ENCODE results near the gene AGRN.
"Not testable (repeated sequence)": the region's sequence is repeated elsewhere in the genome, so short reads cannot be mapped to it uniquely, and the experiment has no call there.

Gene AGRN

DNA sequence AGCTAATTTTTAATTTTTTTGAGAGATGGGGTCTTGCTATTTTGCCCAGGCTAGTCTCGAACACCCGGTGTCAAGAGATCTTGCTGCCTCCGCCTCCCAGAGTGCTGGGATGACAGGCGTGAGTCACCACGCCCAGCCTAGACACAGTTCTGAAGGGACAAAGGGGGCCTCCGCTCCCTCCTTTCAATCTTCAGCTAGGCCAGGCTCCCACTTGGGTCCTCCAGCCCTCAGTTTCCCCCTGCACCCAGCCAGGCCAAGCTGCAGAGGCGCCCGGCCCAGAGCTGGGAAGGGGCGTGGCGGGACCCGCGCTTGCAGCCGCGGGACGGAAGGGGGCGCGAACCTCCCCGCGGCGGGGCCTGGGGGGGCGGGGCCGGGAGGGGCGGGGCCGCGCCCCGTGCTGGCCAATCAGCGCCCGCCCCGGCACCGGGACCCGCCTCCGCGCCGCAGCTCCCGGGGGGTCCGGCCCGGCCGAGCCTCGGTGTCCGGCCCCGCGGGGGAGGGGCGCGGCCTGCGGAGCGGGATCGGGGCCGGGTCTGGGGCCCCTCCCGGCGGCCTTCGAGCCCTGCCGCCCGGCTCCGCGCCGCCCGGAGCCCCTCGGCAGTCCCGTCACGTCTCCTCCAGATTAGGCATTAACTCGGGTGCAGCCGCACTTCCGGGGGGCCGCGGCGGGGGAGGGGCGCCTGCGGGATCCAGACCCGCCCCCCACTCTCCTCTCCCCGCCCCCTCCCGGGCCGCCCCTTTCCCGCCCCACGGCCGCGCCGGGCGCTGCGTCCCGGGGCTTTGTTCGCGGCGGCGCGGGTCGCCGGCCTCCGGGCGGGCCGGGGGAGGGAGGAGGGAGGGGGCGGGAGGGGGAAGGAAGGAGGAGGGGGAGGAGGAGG is 559 bp upstream of the AGRN start:
- peak; percentile 67 to 72 for DNase-seq (ENCODE audit: low read depth in 2 of 2)

DNA sequence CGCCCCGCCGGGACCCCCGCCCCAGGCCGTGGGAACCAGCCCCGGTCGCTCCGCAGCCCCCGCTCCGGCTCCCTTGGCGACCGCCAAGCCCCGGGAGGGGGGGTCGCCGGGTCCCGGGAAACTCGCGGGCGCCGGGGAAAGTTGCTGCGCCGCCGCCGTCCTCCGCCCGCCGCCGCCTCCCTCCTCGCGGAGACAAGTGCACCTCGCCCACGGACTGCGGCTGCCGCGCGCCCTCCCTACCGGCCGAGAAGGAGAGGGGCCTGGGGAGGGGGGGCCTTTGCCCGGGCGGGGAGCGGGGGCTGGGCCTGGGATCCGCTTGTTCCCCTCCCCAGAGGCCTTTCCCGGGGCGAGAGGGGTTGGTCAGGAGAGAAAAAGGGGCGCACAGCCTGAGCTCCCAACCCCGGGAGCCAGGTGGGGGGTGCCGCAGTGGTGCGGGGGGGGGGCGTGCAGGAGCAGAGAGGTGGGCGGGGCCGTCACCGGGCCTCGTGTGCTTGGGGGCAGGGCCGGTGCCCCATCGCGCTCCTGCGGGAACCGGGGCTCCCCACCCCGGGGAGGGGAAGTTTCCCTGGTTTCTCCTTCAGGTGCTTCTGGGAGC is 592 bp downstream of the AGRN start:
- no peak for DNase-seq (ENCODE audit: low read depth in 2 of 2)

DNA sequence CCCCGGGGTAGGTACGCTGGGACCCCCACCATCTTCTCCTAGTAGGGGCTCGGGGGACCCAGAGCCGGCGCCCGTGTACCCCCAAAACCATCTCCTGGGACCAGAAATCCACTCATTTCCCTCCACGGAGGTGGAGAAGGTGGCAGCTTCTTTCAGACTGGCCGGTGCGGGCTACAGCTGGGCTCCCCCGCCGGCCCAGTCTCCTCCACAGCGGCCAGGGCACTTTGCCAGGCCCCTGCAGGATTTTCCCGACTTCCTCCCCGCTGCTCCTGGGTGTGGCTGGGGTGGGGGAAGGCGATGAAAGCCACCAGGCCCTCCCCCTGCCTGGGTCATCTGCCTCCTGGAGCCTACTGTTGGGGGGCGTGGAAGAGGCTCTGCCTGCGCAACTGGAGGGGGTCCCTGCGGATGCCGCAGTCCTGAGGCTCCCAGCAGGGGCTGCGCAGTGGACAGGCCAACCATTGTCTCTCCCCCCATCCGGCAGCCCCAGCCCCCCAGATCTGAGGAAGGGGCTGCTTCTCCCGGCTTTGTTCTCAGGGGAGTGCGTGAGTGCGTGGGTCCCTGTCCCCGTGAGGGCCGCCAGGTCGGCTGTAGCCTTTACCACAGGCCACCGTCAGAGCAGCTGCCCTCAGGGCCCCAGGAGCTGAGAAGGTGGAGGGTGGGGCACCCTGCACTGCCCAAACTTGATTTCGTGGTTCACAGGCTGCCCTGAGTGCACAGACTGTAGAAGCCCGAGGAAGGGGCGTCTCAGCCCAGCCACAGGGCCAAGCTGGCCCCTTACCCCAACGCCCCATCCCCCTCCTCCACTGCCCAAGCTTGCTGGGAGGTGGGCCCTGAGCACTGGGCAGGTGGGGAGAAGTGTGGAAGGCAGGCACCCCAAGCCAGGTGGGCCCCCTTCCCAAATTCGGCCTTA is 1.3 kb downstream of the AGRN start:
- no peak for DNase-seq (ENCODE audit: low read depth in 2 of 2)

DNA sequence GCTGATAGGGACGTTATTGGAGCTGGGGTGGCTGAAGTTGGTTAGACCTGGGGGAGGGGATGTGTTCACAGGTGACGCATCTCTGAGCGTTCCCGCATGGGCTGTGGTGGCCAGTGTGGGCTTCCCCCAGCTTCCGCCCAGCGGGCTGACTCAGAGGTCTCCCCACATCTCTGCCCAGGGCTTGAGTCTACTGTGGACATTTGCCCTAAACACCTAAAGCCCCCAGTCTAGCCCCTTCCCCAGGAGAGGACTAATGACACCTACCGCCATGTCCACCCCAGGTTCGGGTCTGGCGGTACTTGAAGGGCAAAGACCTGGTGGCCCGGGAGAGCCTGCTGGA is 2.0 kb downstream of the AGRN start:
- DNase-seq (ENCODE audit: low read depth in 2 of 2) = no peak

DNA sequence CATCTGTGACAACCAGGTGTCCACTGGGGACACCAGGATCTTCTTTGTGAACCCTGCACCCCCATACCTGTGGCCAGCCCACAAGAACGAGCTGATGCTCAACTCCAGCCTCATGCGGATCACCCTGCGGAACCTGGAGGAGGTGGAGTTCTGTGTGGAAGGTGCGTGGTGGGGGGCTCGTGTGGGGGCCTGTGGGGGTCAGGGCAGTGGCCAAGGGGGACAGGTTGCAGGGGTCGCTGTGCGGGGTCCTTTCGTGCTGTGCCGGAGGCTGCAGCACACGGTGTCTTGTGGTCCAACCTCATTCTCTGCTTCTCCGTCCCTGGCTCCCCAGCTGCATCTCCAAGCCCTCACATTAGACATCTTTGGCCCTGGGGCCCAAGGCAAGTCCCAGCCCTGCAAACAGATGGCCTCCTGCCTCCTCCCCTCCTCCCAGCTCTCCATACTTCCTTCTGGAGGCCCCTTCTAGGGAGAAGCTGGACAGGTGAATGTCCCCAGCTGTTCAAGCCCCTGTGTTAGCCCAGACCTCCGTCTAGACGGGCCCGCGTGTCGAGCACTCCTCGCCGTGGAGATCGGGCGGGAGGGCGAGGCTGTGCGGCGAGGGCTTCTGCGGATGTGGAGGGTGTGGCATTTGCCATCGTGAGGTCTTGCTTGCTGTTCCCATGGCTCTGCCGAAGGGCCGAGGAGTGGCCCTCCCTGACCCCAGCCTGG is 2.5 kb downstream of the AGRN start:
- DNase-seq (ENCODE audit: low read depth in 2 of 2) = no peak

DNA sequence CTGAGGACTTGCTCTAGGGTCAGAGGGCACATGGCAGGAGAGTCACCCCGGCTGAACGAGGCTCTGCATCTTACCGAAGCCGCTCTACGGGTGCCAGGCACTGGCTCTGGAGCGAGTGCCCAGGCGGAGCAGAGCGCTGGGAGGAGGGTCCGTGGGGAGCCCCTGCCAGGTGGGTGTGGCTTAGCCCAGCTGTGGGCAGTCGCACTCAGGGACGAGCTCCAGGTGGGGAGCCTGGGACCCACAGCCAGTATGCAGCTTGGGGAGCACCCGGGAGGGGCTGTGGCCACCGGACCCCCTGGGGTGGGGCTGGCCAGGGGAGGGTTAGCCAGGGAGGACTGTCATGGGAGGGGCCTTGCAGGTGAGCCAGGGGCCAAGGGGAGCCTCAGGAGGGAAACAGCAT is 3.8 kb downstream of the AGRN start:
- DNase-seq (ENCODE audit: low read depth in 2 of 2) = no peak

DNA sequence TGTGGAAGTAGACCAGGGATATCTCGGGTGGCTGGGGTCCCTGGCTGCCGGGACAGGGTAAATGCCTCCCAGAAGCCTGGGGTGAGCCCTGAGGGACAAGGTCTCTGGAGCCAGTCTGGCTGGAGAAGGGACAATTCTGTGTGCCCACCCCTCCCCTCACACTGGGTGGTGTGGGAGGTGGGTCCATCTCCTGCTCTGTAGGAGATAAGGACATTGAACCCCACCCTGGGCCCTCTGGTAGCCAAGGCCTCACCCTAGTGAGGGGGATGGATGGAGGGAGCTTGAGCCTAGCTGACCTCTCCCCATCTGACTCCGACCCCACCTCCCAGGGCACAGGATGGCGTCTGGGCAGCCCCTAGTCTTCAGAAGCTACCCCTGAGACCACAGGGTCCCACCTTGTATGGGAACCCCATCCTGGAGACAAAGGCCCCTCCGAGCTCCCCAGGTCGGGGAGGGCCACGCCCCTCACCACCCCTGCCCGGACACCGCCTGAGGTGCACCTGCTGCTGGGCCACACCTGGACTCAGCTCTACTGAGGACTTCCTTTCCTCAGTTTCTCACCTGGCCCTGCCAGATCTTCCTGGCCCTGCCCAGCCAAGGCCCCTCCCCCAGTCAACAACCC is 4.3 kb downstream of the AGRN start:
- DNase-seq (ENCODE audit: low read depth in 2 of 2) = no peak

DNA sequence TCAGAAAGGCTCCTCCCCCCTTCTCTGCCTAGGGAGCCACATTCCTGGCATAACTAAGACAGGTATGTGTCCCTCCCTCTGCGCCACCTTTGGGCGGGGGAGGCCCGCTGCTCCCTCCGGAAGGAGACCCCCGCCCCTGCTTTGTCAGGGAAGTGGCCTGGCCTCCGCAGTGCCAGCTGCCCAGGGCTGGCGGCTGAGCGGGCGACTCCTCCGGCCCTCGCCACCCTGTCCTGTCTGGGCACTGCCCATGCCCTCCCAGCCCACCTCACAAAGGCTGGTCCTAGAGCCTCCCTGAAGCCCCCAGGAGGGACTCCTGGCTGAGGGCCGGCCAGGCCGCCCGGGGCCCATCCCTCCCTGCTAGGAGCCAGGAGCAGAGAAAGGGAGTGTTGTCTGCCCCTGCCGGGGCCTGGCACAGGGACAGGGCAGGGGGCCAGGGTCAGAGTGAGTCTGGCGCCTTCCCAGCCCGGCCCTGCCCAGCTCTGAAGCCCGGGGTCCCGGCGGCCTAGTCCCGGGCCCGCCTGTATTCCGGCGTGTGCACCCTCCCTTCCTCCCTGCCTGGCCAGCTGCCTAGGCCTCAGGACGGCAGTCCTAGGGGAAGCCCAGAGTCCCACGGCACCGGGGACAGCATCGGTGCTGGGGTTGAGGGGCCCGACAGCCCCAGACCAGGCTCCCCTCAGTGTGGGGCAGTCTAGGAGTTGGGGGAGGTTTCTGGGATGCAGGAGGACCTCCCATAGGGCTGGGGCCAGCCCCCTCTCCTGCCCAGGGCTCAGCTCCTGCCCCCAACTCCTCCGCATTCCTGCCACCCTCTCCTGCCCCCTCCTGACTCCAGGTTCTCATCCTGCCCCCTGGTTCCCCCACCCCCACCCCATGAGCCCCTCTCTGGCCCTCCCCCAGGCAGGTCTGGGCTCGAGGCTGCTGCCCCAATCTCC is 5.1 kb downstream of the AGRN start:
- no peak for DNase-seq (ENCODE audit: low read depth in 2 of 2)

DNA sequence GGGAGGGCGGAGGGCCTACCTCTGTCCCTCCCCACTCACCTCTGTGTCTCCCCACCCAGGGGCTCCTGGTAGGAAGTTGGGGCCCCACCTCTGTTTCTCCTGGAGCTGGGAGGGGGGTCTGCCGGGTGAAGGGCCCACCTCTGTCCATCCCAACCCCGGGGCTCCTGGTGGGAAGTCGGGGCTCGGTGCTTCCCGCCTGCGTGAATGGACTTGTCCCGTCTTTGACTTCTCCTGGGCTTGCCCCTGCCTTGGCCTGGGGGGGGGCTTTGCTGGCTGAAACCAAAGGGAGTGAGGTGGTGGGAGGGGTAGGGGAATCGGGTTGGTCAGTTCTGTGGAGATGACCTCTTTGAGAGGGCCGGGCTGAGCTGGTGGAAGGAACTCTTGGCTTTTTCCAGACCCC is 5.8 kb downstream of the AGRN start:
- no peak for DNase-seq (ENCODE audit: low read depth in 2 of 2)

DNA sequence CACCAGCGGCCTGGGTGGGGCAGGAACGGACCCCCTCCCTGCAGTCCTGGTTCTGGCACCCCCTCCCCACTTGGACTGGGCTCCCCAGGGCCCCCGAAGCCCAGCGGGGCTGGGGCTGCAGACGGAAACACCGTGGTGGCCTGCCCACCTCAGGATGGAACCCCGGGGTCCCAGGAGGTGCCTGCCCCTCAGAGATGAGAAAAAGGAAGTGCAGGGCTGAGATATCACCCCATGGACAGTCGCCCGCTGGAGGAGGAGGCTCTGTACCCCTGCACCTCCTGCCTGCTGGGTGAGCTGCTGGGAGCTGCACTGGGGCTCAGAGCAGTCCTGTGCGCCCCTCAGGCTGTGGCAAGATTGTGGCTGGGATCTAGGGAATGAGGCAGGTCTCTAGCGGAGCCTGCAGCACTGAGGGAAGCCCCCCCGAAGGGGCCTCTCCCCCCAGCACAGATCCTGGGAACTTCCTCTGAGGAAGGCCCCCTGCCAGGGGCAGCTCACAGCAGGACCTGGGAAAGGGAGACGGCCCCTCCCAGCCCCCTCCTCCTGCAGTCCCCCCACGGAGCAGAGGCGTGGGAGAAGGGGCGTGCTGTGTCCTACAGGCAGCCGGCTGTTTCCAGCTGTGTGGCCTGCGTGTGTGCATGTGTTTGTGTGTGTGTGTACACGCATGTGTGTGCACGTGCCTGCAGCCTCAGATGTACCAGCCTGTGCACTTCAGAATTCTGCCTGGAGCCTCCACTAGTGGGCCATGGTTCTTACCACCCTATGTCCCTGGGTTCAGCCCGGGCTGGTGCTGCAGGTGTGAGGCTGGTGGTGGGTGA is 6.9 kb downstream of the AGRN start:
- no peak for DNase-seq (ENCODE audit: low read depth in 2 of 2)

DNA sequence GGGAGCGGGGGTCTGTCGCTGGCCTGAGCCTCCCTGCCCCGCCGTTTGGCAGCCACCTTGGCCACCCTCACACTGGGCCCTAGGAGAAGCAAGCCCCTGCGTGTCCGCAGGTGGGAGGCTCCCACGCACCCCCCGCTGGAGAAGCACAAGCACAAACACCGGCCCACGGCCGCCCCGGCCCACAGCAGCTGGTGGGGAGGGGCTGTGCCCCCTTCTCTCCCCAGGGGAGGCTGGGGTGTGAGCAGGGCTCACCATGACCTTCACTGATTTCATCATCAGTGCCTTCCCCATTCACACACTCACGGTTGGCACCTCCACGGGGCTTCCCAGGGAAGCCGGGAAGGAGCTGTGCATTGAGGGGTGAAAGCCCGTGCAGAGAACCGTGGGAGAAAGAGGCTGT is 7.9 kb downstream of the AGRN start:
- DNase-seq (ENCODE audit: low read depth in 2 of 2) = no peak

DNA sequence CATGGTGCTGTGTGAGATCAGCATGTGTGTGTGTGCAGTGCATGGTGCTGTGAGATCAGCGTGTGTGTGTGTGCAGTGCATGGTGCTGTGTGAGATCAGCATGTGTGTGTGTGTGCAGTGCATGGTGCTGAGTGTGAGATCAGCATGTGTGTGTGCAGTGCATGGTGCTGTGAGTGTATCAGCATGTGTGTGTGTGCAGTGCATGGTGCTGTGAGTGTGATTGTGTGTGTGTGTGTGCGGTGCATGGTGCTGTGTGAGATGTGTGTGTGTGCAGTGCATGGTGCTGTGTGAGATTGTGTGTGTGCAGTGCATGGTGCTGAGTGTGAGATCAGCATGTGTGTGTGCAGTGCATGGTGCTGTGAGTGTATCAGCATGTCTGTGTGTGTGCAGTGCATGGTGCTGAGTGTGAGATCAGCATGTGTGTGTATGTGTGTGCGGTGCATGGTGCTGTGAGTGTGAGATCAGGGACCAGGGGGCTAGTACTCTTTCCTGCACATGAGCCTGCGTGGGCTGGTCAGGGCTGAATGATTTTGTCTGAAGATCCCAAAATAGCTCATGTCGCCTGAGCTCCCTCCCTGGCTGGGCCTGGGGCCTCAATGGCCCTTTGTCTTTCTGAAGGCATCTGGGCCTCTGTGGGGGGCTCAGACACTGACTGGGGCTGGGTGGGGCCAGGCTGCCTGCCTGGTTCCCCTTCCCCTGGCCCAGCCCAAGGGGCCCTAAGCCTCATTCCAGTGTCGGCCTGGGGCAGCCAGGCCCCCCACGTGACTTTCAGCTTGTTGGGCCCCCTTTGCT is 11.1 kb downstream of the AGRN start:
- not testable (repeated sequence) for DNase-seq (ENCODE audit: low read depth in 2 of 2)

DNA sequence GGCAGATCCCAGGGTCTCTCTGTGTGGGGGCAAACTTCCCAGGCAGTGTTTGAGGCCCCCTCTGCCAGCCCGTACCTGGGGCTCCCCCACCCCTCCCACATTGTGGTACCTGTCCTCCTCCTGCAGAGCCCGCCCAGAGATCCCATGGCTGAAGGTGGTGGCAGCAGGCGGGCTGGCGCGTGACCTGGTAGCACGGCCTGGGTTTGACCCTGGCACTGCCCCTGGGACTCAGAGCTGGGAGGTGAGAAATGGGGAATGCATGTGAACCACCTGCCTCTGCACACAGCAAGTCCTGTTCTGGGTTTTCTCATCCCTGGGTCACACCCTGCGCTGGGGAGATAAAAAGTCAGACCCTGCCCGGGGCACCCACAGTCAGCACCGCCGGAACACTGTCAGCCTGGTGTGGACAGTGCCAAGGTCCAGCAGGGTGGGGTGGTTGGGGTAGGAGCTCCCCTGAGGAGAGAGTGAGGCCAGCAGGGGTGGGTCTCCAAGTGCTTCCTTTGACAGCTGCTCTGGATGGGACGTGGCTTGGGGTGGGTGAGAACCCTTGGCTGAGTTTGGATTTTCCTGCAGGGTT is 11.8 kb downstream of the AGRN start:
- no peak for DNase-seq (ENCODE audit: low read depth in 2 of 2)

DNA sequence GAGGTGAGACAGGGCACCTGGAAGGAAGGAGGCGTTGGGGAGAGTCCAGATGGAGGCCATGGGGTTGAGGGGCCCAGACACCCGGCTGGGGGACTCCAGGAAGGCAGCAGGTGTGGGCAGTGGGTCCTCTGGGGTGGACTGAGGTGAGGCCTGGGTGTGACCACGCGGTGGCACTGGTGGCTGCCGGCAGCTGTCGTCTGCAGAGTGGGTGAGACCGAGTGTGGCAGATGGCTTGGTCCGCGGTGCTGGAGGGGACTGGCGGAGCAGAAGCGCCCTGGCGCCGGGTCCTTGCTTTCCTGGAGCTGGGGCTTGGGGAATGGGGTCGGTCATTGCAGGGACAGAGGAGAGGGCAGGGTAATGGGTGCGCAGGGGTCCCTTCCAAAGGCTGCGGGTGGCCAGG is 12.5 kb downstream of the AGRN start:
- DNase-seq (ENCODE audit: low read depth in 2 of 2) = no peak

DNA sequence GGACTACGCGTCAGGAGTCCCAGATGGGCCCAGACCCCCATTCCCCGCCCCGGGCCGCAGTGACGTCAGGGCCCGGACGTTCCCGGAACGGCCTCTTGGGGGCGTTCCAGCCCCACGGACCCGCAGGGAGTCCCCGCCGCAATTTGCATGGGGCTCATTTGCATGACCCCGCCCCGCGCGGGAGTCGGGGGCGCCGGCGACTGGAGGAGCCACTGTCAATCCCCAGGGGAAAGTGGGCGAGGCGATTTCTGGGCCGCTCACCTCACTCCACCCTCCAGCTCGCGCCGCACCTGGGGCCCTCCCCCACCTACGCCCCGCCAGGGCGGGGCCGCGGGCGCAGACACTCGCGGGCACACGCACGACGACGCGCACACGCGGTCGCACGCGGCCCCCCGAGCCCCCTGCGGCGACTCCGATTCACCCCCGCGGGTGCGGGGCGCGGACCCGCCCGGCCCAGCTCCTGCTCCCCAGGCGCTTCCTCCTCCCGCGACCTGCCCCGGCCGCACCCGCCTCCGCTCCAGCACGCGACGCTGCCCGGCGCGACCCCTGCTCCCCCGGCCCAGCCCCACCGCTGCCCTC is 13.2 kb downstream of the AGRN start:
- peak; percentile 88 to 92 for DNase-seq (ENCODE audit: low read depth in 2 of 2)

DNA sequence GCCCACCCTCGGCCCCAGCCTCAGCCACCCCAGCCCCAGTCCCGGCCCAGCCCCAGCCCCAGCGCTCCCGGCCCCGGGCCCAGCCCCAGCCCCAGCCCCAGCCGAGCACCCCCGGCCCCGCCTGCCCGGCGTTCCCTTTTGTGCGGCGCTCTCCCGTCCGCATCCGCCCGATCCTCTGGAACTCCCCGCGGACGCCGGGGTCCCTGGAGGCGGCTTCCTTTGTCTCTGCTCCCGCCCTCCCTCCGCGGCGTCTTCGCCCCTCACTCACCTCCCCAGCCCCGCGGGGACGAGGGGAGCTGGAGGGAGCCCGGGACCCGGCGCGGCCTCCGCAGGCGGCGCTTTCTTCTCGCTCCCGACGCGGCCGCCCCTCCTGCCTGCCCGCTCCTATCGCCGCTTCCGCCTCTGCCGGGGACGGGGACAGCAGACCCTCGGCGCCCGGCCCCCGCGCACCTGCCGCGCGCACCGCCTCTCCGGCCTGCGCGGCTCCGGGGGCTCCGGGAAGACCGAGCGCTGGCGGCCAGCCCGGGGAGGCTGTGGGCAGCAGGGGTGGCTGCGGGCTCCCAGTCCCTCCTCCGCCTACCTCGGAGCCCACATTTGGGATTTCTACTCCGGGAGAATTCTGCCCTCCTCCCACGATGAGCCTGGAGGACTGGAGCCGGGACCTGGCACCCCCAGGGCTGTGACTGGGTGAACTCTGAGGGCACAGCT is 14.0 kb downstream of the AGRN start:
- no peak for DNase-seq (ENCODE audit: low read depth in 2 of 2)

DNA sequence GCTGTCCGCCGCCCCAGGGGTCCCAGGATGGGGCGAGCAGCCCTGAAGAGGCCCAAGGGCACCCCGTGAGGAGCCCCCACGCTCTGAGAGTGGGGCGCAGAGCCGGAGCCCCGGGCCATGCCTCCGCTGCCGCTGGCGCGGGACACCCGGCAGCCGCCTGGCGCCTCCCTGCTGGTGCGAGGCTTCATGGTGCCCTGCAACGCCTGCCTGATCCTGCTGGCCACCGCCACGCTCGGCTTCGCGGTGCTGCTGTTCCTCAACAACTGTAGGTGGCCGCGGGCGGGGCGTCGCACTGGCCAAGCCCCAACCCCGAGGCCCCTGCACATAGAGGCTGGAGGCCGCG is 14.5 kb downstream of the AGRN start:
- no peak for DNase-seq (ENCODE audit: low read depth in 2 of 2)
